GM19395 (cell line): ENCODE data around the gene PLCL2.

Experiments
- ATAC-seq: cut with Tn5 transposase; IDR thresholded peaks from one replicate; pipeline ENCODE4 v1.9.1; 2021; ENCODE audit warnings: mild to moderate bottlenecking, moderate library complexity; ENCODE audit not compliant: unreplicated experiment

Gene PLCL2

GRCh38 chr3:17038141-17038540, 153.4 kb downstream of the PLCL2 start:
- ATAC-seq = no peak

- ATAC-seq = no peak
These were observed 154.3 kb downstream of the PLCL2 start for GRCh38 chr3:17038900-17039553.

GRCh38 chr3:17039594-17039993, 154.8 kb downstream of the PLCL2 start:
- no peak for ATAC-seq

- no peak for ATAC-seq
These were observed 155.7 kb downstream of the PLCL2 start for GRCh38 chr3:17040322-17040989.

GRCh38 chr3:17040990-17041377, 156.2 kb downstream of the PLCL2 start:
- no peak for ATAC-seq

GRCh38 chr3:17044855-17045254, 160.1 kb downstream of the PLCL2 start:
- peak; percentile 79 for ATAC-seq

GRCh38 chr3:17045705-17046104, 160.9 kb downstream of the PLCL2 start:
- ATAC-seq = no peak

- no peak for ATAC-seq
These were observed 161.9 kb downstream of the PLCL2 start for GRCh38 chr3:17046623-17047022.

GRCh38 chr3:17047162-17047561, 162.4 kb downstream of the PLCL2 start:
- peak; percentile 55 for ATAC-seq

GRCh38 chr3:17047894-17048293, 163.1 kb downstream of the PLCL2 start:
- no peak for ATAC-seq

GRCh38 chr3:17050071-17050470, 165.3 kb downstream of the PLCL2 start:
- no peak for ATAC-seq

GRCh38 chr3:17050506-17050905, 165.8 kb downstream of the PLCL2 start:
- no peak for ATAC-seq

GRCh38 chr3:17052363-17052762, 167.6 kb downstream of the PLCL2 start:
- ATAC-seq = peak; percentile 69

- ATAC-seq = no peak
These were observed 169.7 kb downstream of the PLCL2 start for GRCh38 chr3:17054301-17054981.

GRCh38 chr3:17054982-17055343, 170.2 kb downstream of the PLCL2 start:
- peak; percentile 4 for ATAC-seq

- peak; percentile 72 for ATAC-seq
These were observed 170.9 kb downstream of the PLCL2 start for GRCh38 chr3:17055374-17056276.

GRCh38 chr3:17057321-17057720, 172.6 kb downstream of the PLCL2 start:
- no peak for ATAC-seq

- ATAC-seq = no peak
These were observed 175.3 kb downstream of the PLCL2 start for GRCh38 chr3:17059989-17060550.

GRCh38 chr3:17061005-17061404, 176.2 kb downstream of the PLCL2 start:
- ATAC-seq = no peak

- no peak for ATAC-seq
These were observed 178.0 kb downstream of the PLCL2 start for GRCh38 chr3:17062736-17063135.

- ATAC-seq = no peak
These were observed 178.8 kb downstream of the PLCL2 start for GRCh38 chr3:17063596-17063995.
